MM.1S (cell line): ENCODE data around the gene PVRIG.
"Not testable (repeated sequence)": the region's sequence is repeated elsewhere in the genome, so short reads cannot be mapped to it uniquely, and the experiment has no call there.

Source experiments
- EZH2 ChIP-seq: fragments of 300-600 bp; sonication (generic); optimal IDR thresholded peaks from 2 replicates; pipeline ENCODE3; 2017; ENCODE audit warnings: low read depth, mild to moderate bottlenecking, antibody characterized with exemption, low read length, mixed read lengths
- EZH2phosphoT487 ChIP-seq: fragments of 300-600 bp; sonication (generic); IDR thresholded peaks from 2 replicates; pipeline ENCODE4 v1.6.1; 2018; ENCODE audit warnings: antibody characterized with exemption, low read length
- TF ChIP-seq, protein P1 (sequence below): fragments of 300-600 bp; sonication (generic); IDR thresholded peaks from 2 replicates; pipeline ENCODE4 v1.5.1; 2016; ENCODE audit warnings: antibody characterized with exemption, low read length, mixed read lengths

DNA sequence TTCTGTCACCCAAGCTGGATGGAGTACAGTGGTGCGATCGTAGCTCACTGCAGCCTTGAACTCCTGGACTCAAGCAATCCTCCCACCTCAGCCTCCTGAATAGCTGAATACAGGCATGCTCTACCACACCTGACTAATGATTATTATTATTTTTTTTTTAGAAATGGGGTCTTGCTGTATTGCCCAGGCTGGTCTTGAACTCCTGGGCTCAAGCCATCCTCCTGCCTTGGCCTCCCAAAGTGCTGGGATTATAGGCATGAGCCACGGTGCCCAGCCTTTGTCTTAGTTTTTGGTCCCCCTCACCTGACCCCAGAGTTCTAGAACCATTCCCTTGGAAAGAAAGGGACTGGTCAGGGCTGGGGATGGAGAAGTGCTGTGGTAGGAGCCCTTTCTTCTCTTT is 39.7 kb upstream of the PVRIG start:
- TF ChIP-seq, protein P1, sequence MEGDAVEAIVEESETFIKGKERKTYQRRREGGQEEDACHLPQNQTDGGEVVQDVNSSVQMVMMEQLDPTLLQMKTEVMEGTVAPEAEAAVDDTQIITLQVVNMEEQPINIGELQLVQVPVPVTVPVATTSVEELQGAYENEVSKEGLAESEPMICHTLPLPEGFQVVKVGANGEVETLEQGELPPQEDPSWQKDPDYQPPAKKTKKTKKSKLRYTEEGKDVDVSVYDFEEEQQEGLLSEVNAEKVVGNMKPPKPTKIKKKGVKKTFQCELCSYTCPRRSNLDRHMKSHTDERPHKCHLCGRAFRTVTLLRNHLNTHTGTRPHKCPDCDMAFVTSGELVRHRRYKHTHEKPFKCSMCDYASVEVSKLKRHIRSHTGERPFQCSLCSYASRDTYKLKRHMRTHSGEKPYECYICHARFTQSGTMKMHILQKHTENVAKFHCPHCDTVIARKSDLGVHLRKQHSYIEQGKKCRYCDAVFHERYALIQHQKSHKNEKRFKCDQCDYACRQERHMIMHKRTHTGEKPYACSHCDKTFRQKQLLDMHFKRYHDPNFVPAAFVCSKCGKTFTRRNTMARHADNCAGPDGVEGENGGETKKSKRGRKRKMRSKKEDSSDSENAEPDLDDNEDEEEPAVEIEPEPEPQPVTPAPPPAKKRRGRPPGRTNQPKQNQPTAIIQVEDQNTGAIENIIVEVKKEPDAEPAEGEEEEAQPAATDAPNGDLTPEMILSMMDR: not testable (repeated sequence)
- not testable (repeated sequence) for TF ChIP-seq EZH2phosphoT487, EZH2
